Measurements from ENCODE around the gene SLC38A10.

The SLC38A10 gene

DNA sequence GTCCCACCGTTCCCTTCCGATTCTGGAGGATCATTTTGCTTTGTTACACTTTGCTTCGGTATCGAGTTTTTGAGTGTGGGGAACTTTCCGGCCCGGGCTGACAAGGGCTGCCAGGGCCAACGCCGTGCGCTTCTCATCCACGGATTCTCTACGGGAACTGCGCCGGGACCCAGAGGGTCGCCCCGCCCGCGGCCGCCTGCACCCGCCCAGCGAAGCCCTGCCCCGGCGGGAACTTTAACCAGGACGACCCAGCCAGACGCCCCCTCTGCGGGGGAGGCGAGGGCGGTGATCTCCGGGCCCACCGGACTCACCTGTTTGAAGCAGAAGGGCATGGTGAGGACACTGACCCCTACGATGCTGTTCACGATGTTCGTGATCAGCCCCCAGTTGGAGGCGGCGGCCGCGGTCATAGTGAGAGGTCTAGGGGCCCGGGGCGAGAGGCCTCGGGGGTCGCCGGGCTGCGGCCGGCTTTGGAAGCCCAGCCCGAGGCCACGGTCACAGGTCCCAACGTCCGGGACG, 536 bp downstream of the SLC38A10 start:
- Histone ChIP-seq H3K18ac (ENCODE audit: low read depth in 1 of 2, low read length in 2 of 2) (peak overlapping the region; percentile 93 to 96), H3K9ac (ENCODE audit: low read length) (peak overlapping the region; percentile 93), H3K14ac (ENCODE audit: low read length in 2 of 2) (peak overlapping the region; percentile 11 to 94), H3K4me1 (ENCODE audit: control insufficient read depth, insufficient read depth, low read depth, low read length) (peaks cover 17% of the 10 kb centered on the region), H2BK15ac (ENCODE audit: low read depth, poor library complexity, severe bottlenecking) (peak overlapping the region; percentile 63), H2AFZ (ENCODE audit: low read depth, low read length) (peak overlapping the region; percentile 44), H3K27me3 (ENCODE audit: control insufficient read depth in 1 of 2, insufficient read depth in 1 of 2, low read length in 2 of 2) (no peaks in the 10 kb centered on the region), H3K4me3 (ENCODE audit: insufficient read depth in 1 of 2, low read depth in 1 of 2, low read length in 2 of 2) (peak overlapping the region; percentile 81 to 84), H3K79me1 (replicated peaks; ENCODE audit: low read length, poor library complexity, severe bottlenecking) (peaks cover 28% of the 10 kb centered on the region), H3K4me2 (ENCODE audit: low read length, poor library complexity, severe bottlenecking) (peak overlapping the region; percentile 93), H3K27ac (ENCODE audit: low read length, poor library complexity, severe bottlenecking) (no peak overlapping the region), H2BK5ac (ENCODE audit: low read depth, low read length, poor library complexity, severe bottlenecking) (peak overlapping the region; percentile 32), H4K91ac (ENCODE audit: low read length) (peak overlapping the region; percentile 84), H2BK12ac (ENCODE audit: low read length in 2 of 2) (peak overlapping the region in 1 of 2 experiments; percentile 67), H2BK120ac (ENCODE audit: low read depth, low read length) (peak overlapping the region; percentile 52), H3K4ac (ENCODE audit: low read depth in 1 of 2, low read length in 2 of 2) (peak overlapping the region; percentile 92 to 95), H3K36me3 (ENCODE audit: control insufficient read depth in 1 of 2, insufficient read depth in 2 of 2, low read depth in 1 of 2, low read length in 2 of 2) (peaks cover 4 to 12% of the 10 kb centered on the region in 2 experiments), H3K23ac (ENCODE audit: low read length in 2 of 2) (peak overlapping the region; percentile 94 to 96), H2AK5ac (ENCODE audit: low read length, severe bottlenecking) (no peak overlapping the region), H4K8ac (ENCODE audit: low read length) (peak overlapping the region; percentile 95), H3K9me3 (ENCODE audit: control insufficient read depth, low read length) (no peaks in the 10 kb centered on the region)
- 4% methylated on average over 43 of the region's 48 CpGs for WGBS
- peak; percentile 36 for DNase-seq

DNA sequence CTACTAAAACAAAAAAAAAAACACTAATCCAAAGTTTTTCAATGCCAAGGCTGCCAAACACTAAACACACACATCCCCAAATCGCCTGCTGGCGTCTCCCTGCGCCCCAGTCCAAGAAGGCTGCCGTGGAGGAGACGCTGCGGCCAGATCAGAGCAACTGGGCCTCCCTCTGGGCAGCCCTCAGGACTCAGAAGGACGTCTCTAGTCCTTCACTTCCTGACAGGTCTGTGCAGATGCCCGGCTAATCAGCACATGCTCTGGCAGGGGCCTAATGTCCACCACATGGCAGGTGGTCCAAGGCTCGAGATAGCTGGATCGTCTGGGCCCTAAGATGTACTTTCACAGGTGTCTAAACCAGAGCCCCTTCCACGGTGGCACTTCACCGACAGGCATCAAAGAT, 2.7 kb downstream of the SLC38A10 start:
- no peak overlapping the region for H3K9ac ChIP-seq (ENCODE audit: low read length)
- H2BK15ac ChIP-seq (ENCODE audit: low read depth, poor library complexity, severe bottlenecking) = no peak overlapping the region
- no peak overlapping the region for H4K8ac ChIP-seq (ENCODE audit: low read length)
- peak overlapping the region; percentile 34 for H4K91ac ChIP-seq (ENCODE audit: low read length)
- WGBS = 91% methylated on average over 12 of the region's 12 CpGs
- H2AK5ac ChIP-seq (ENCODE audit: low read length, severe bottlenecking) = no peak overlapping the region
- no peak overlapping the region for H3K18ac ChIP-seq (ENCODE audit: low read depth in 1 of 2, low read length in 2 of 2)
- H3K27me3 ChIP-seq (ENCODE audit: control insufficient read depth in 1 of 2, insufficient read depth in 1 of 2, low read length in 2 of 2) = no peaks in the 10 kb centered on the region
- no peak overlapping the region for H2AFZ ChIP-seq (ENCODE audit: low read depth, low read length)
- no peak overlapping the region for H2BK120ac ChIP-seq (ENCODE audit: low read depth, low read length)
- peaks cover 38% of the 10 kb centered on the region for H3K79me1 ChIP-seq (replicated peaks; ENCODE audit: low read length, poor library complexity, severe bottlenecking)
- H3K4me3 ChIP-seq (ENCODE audit: insufficient read depth in 1 of 2, low read depth in 1 of 2, low read length in 2 of 2) = no peak overlapping the region
- no peak overlapping the region for H3K14ac ChIP-seq (ENCODE audit: low read length in 2 of 2)
- peak overlapping the region in 1 of 2 experiments; percentile 9 for H3K23ac ChIP-seq (ENCODE audit: low read length in 2 of 2)
- no peak overlapping the region for H3K4me2 ChIP-seq (ENCODE audit: low read length, poor library complexity, severe bottlenecking)
- H2BK12ac ChIP-seq (ENCODE audit: low read length in 2 of 2) = peak overlapping the region in 1 of 2 experiments; percentile 45
- no peak overlapping the region for H2BK5ac ChIP-seq (ENCODE audit: low read depth, low read length, poor library complexity, severe bottlenecking)
- no peaks in the 10 kb centered on the region for H3K9me3 ChIP-seq (ENCODE audit: control insufficient read depth, low read length)
- H3K4ac ChIP-seq (ENCODE audit: low read depth in 1 of 2, low read length in 2 of 2) = no peak overlapping the region
- H3K36me3 ChIP-seq (ENCODE audit: control insufficient read depth in 1 of 2, insufficient read depth in 2 of 2, low read depth in 1 of 2, low read length in 2 of 2) = peaks cover 18 to 28% of the 10 kb centered on the region in 2 experiments
- DNase-seq = no peak
- H3K27ac ChIP-seq (ENCODE audit: low read length, poor library complexity, severe bottlenecking) = no peak overlapping the region
- H3K4me1 ChIP-seq (ENCODE audit: control insufficient read depth, insufficient read depth, low read depth, low read length) = peaks cover 18% of the 10 kb centered on the region

DNA sequence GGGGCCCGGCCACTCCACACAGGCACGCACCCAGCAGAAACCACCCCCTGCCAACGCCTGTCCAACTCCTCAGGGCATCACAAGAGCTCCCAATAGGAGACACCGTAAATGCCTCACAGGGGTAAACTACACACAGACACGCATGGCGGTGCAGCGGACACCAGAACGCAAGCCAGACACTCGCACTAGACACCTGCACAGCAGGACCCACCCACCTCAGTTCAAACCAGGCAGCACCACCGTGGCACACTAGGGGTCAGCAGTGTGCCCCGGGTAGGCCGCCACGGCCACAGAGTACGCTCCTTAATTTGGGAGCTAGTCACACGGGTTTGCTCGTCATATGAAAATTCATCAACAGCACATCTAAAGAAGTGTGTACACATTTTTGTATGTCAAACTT, 3.4 kb downstream of the SLC38A10 start:
- Histone ChIP-seq H4K8ac (ENCODE audit: low read length) (no peak overlapping the region), H3K23ac (ENCODE audit: low read length in 2 of 2) (peak overlapping the region in 1 of 2 experiments; percentile 9), H2BK15ac (ENCODE audit: low read depth, poor library complexity, severe bottlenecking) (no peak overlapping the region), H3K4ac (ENCODE audit: low read depth in 1 of 2, low read length in 2 of 2) (no peak overlapping the region), H3K36me3 (ENCODE audit: control insufficient read depth in 1 of 2, insufficient read depth in 2 of 2, low read depth in 1 of 2, low read length in 2 of 2) (peaks cover 18 to 36% of the 10 kb centered on the region in 2 experiments), H3K4me3 (ENCODE audit: insufficient read depth in 1 of 2, low read depth in 1 of 2, low read length in 2 of 2) (no peak overlapping the region), H3K27me3 (ENCODE audit: control insufficient read depth in 1 of 2, insufficient read depth in 1 of 2, low read length in 2 of 2) (no peaks in the 10 kb centered on the region), H2BK5ac (ENCODE audit: low read depth, low read length, poor library complexity, severe bottlenecking) (no peak overlapping the region), H2AK5ac (ENCODE audit: low read length, severe bottlenecking) (no peak overlapping the region), H2BK12ac (ENCODE audit: low read length in 2 of 2) (no peak overlapping the region), H3K4me1 (ENCODE audit: control insufficient read depth, insufficient read depth, low read depth, low read length) (peaks cover 18% of the 10 kb centered on the region), H3K4me2 (ENCODE audit: low read length, poor library complexity, severe bottlenecking) (no peak overlapping the region), H3K9ac (ENCODE audit: low read length) (no peak overlapping the region), H2AFZ (ENCODE audit: low read depth, low read length) (no peak overlapping the region), H4K91ac (ENCODE audit: low read length) (no peak overlapping the region), H3K18ac (ENCODE audit: low read depth in 1 of 2, low read length in 2 of 2) (no peak overlapping the region), H2BK120ac (ENCODE audit: low read depth, low read length) (no peak overlapping the region), H3K14ac (ENCODE audit: low read length in 2 of 2) (no peak overlapping the region), H3K79me1 (replicated peaks; ENCODE audit: low read length, poor library complexity, severe bottlenecking) (peaks cover 44% of the 10 kb centered on the region), H3K9me3 (ENCODE audit: control insufficient read depth, low read length) (no peaks in the 10 kb centered on the region), H3K27ac (ENCODE audit: low read length, poor library complexity, severe bottlenecking) (no peak overlapping the region)
- peak; percentile 62 for DNase-seq
- WGBS = 61% methylated on average over 14 of the region's 16 CpGs

GRCh38 chr17:81290230-81290629, 4.9 kb downstream of the SLC38A10 start:
- H2AFZ ChIP-seq (ENCODE audit: low read depth, low read length) = no peak overlapping the region
- no peak overlapping the region for H3K14ac ChIP-seq (ENCODE audit: low read length in 2 of 2)
- no peak overlapping the region for H3K9ac ChIP-seq (ENCODE audit: low read length)
- no peak overlapping the region for H3K4me2 ChIP-seq (ENCODE audit: low read length, poor library complexity, severe bottlenecking)
- H2AK5ac ChIP-seq (ENCODE audit: low read length, severe bottlenecking) = no peak overlapping the region
- H3K4me3 ChIP-seq (ENCODE audit: insufficient read depth in 1 of 2, low read depth in 1 of 2, low read length in 2 of 2) = no peak overlapping the region
- peaks cover 13% of the 10 kb centered on the region for H3K4me1 ChIP-seq (ENCODE audit: control insufficient read depth, insufficient read depth, low read depth, low read length)
- H2BK120ac ChIP-seq (ENCODE audit: low read depth, low read length) = no peak overlapping the region
- DNase-seq = no peak
- H3K23ac ChIP-seq (ENCODE audit: low read length in 2 of 2) = no peak overlapping the region
- H3K4ac ChIP-seq (ENCODE audit: low read depth in 1 of 2, low read length in 2 of 2) = no peak overlapping the region
- H3K36me3 ChIP-seq (ENCODE audit: control insufficient read depth in 1 of 2, insufficient read depth in 2 of 2, low read depth in 1 of 2, low read length in 2 of 2) = peaks cover 18 to 46% of the 10 kb centered on the region in 2 experiments
- H3K27me3 ChIP-seq (ENCODE audit: control insufficient read depth in 1 of 2, insufficient read depth in 1 of 2, low read length in 2 of 2) = no peaks in the 10 kb centered on the region
- 96% methylated on average over 5 of the region's 5 CpGs for WGBS
- no peak overlapping the region for H4K8ac ChIP-seq (ENCODE audit: low read length)
- H2BK5ac ChIP-seq (ENCODE audit: low read depth, low read length, poor library complexity, severe bottlenecking) = no peak overlapping the region
- H4K91ac ChIP-seq (ENCODE audit: low read length) = no peak overlapping the region
- no peaks in the 10 kb centered on the region for H3K9me3 ChIP-seq (ENCODE audit: control insufficient read depth, low read length)
- H3K27ac ChIP-seq (ENCODE audit: low read length, poor library complexity, severe bottlenecking) = no peak overlapping the region
- peaks cover 52% of the 10 kb centered on the region for H3K79me1 ChIP-seq (replicated peaks; ENCODE audit: low read length, poor library complexity, severe bottlenecking)
- no peak overlapping the region for H2BK12ac ChIP-seq (ENCODE audit: low read length in 2 of 2)
- no peak overlapping the region for H2BK15ac ChIP-seq (ENCODE audit: low read depth, poor library complexity, severe bottlenecking)
- no peak overlapping the region for H3K18ac ChIP-seq (ENCODE audit: low read depth in 1 of 2, low read length in 2 of 2)
